MV-4-11 (cell line): ENCODE data around the gene STRA8.

Experiments
- DNase-seq: peaks from one replicate; lab custom pipeline; 2025; lab: John Stamatoyannopoulos, UW

The STRA8 gene

DNA sequence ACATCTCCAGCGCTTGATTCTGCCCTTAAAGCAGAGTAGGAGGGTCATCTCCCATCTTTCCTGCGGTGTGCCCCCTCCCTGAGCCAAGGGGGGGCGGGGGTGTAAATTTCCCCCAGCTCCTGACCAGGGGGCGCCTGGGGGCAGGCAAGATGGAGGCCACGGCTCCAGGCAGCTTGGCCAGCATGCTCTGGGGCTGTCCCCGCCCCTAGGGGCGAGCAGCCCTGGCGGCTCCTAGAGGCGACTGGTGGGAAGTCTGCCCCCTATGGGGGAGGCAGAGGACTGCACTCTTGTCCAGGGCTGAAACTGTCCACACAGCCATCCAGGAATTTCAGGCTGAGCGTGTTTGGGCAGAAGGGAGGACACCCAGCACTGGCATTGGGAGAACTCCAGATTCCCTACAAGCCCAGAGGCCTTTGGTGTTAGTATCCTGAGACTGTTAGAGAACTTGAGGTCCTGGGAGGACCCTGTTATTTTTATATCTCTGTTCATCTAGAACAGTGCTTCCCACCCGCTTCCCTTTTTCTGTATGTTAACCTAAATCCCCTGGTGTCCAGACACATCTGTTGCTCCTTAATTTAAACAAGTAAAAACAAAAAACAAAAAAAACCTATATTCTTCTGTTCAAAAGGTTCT is 4.6 kb downstream of the STRA8 start:
- peak; percentile 27 for DNase-seq

GRCh38 chr7:135239263-135239662 is 5.6 kb downstream of the STRA8 start:
- no peak for DNase-seq

DNA sequence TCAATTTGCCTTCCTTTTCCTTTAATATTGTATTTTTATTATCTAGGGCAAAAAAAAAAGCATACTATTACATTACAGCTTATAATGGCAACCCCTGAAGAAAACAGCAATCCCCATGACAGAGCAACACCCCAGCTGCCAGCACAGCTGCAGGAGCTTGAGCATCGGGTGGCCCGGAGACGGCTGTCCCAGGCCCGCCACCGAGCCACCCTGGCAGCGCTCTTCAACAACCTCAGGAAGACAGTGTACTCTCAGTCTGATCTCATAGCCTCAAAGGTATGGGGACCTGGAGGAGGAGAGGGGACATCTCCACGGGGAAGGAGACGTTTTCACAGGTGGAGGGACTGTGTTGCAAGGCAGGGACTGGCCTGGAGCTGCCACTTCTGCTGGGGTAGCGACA is 6.8 kb downstream of the STRA8 start:
- no peak for DNase-seq

DNA sequence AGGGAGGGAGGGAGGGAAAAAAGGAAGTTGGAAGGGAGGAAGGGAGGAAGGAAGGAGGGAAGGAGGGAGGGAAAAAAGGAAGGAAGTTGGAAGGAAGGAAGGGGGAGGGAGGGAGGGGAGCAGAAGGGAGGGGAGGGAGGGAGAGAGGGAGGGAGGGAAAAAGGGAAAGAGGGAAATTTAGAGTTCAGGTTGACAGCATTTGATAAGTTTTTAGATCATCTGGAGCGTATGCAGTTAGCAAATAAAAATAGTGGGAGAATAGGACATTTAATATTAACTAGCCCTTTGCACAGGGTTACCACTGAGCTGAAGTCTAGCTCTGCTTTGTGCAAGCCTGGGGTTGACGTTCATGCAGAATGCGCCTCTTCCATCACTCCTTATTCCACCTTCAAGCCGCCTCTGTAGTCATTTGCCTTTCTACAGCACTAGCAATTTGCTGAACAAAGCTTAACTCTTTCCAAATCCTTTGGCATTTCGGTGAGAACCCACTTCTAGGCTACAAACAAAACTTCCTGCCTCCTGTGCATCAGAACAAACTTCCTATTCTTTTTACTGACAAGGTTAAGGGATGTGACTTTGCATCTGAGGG is 8.6 kb downstream of the STRA8 start:
- DNase-seq = no peak

DNA sequence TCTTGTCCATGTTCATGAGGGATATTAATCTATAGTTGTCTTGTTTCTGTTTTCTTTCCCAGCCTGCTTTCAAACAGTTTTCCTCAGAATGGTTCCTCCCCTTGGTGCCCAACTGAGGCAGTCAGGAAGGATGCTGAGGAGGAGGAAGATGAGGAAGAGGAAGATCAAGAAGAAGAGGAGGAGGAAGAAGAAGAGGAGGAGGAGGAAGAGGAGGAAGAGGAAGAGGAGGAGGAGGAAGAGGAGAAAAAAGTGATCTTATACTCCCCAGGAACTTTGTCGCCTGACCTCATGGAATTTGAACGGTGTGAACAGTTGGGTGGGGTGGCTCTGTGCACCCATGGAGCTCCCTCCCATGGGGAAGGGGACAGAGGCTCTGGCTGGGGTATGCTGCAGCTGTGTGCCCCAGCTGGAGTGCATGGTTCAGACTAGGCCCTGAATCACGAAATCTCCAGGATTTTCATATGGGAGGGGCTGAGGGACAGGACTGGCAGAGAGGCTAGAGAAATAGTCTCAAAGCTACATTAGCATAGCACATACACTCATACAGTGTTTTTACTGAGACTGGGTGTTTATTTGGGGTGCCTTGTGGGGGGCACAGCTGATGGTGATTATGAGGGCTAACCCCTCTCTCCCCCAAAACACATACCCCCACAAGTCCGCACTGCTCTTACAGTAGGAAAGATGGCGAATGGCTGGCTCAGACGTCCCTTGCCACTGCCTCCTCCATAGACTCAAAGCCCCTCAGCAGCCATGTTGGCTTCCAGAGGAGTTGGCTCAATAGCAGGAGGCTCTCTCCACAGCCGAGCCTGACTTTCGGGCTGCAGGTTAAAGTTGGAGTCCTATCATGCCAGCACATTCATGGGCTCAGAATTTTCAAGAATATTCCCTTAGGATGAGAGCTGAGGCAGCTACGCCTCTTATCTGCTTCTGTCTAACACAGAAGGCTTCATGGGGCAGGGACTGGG is 11.9 kb downstream of the STRA8 start:
- DNase-seq = no peak

DNA sequence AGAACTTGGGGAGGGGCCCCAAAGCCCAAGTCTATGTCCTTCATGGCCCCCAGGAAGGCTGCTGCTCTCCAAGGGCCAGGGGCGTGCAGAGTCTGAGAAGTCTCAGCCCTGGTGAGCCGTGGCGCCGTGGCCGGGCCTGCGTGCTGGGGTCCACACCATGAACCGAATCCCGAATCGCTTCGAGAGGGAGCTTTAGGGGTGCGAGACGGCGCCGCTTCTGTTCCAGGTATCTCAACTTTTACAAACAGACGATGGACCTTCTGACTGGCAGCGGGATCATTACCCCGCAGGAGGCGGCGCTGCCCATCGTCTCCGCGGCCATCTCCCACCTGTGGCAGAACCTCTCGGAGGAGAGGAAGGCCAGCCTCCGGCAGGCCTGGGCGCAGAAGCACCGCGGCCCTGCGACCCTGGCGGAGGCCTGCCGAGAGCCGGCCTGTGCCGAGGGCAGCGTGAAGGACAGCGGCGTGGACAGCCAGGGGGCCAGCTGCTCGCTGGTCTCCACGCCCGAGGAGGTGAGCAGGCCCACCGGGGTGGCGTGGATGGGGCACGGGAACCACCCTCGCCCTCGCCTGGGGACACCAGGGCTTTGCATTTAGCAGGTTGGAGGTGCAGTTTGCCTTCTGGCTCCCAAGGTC is 12.7 kb downstream of the STRA8 start:
- no peak for DNase-seq

DNA sequence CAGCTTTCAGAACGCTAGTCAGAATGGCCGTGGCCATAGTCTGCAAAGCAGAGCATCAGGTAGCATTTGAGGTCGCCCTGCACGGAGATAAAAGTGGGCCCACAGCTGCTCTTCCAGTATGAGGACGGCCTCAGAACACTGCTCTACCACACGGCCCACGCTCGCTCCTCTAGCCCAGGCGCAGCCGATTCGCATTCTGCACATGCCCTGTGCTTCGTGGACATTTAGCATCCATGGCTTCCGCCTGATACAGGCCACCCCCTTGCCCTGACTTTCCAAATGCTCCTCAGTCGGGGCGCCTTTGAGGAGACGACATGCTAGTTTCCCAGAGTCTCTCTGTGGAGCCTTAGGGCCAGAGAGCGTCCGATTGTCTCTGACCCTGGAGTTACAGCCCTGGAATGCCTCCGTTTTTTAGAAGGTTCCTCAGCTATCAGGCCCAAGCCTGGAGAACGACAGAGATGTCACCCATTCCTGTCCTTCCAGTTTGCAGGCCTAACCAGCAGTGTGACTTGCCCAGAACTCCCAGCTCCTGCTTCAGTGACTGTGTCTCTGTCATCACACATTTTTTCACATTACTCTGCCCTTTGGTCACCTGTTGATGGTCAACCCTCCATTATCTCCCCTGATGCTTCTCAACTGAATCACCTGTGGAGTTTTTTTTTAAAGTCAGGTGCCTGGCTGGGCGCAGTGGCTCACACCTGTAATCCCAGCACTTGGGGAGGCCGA is 14.3 kb downstream of the STRA8 start:
- no peak for DNase-seq

- no peak for DNase-seq
These were observed 14.9 kb downstream of the STRA8 start for GRCh38 chr7:135248546-135248945.

DNA sequence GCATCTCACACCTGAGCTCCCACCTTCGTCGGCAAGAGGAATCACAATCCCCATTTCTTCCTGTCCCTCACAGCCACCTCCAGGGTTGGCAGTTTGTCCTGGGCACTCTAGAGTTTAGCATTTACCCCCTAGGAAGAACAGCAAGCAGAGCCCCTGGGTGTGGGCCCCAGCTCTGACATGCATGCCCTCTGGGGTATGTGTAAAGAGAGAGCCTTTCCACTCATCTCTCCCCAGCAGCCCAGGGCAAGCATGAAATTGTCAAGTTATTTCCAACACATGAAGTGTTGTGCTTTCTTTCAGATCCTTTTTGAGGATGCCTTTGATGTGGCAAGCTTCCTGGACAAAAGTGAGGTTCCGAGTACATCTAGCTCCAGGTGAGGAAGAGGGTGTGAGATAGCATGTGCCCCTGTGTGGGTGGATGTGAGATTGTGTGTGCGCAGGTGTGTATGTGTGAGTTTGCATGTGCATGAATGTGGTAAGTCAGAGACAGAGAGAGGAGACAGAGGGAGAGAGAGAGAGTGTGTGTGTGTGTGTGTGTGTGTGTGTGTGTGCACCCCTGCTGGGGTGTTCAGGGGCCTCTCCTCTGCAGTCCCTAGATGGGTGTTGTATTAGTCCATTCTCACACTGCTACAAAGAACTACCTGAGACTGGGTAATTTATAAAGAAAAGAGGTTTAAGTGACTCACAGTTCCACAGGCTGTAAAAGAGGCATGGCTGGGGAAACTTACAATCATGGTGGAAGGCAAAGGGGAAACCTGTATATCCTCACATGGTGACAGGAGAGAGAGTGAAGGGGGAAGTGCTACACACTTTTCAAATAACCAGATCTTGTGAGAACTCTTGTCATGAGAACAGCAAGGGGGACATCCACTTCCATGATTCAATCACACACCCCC is 18.1 kb downstream of the STRA8 start:
- DNase-seq = peak; percentile 10

GRCh38 chr7:135253851-135254771 is 20.5 kb downstream of the STRA8 start:
- DNase-seq = peak; percentile 92

GRCh38 chr7:135257790-135258189 is 24.2 kb downstream of the STRA8 start:
- no peak for DNase-seq

- DNase-seq = no peak
These were observed 24.9 kb downstream of the STRA8 start for GRCh38 chr7:135258585-135258984.

DNA sequence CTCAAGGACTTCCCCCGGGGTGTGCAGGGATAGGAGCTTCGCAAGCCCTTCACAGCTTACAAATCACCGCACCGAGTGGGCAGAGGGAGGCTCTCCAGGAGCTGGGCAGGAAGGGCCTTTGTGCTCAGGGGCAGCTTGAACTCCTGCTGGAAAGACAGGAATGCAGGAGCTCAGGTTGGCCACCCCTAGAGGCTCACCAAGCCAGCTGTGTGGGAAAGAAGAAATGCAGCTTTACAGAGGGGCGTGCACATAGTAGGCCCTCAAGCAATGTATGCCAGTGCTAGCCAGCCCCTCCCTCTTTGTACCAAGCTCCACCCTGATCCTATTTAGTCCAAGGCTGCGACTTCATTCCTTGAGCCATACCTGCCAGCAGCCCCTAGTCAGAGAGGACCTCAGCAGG is 26.1 kb downstream of the STRA8 start:
- no peak for DNase-seq

GRCh38 chr7:135260470-135260869 is 26.8 kb downstream of the STRA8 start:
- no peak for DNase-seq

DNA sequence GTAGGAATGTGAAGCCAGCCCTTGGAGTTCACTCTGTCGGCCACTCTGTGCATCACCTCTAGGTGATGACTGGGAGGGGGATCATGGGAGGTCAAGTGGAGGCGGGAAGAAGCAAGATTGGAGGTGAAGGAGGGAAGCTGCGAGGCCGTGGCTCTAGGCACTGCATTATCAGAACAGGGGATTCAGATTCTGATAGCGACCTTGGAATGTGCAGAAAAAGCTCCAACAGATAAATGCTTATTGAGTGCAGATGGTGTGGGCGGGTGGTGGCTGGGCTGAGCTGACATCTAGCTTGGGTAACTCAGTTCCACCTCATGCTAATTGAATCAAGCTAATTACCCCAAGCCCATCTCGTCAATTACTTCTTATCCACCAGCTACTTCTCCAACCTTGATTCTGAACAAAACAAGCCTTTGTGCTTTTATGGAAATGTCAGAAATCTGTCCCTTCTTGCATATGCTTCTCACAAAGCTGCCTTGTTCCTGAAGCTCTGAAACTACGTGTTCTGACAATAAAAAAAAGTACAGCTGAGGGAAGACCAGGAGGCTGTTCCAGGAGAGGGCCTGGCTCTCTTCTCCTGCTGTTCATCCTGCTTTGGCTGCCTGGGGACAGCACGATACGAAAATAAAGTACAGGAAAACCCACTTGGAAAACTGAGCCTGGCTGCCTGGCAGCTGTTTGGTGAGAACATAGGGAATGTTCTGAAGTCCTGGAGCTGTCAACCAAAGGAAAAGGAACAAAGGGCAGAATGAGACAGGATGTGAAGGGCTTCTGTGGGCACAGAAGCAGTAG is 27.5 kb downstream of the STRA8 start:
- DNase-seq = no peak

GRCh38 chr7:135262623-135263320 is 29.1 kb downstream of the STRA8 start:
- no peak for DNase-seq

- no peak for DNase-seq
These were observed 29.8 kb downstream of the STRA8 start for GRCh38 chr7:135263321-135263970.

GRCh38 chr7:135265637-135266036 is 32.0 kb downstream of the STRA8 start:
- no peak for DNase-seq
